Prostate gland (tissue), 2 donors: ENCODE data around the gene TBC1D2B.

Experiments used
- POLR2AphosphoS5 ChIP-seq: sonication (generic); formaldehyde crosslinking; IDR thresholded peaks from one replicate; pipeline ENCODE4 v1.6.1; 2017; ENCODE audit warnings: antibody characterized with exemption
- TF ChIP-seq, protein P1 (sequence below), 4 experiments: fragments of 200-600 bp in 2 of 4; fragments of 450-650 bp in 2 of 4; sonication (generic) in 2 of 4; IDR thresholded peaks; 1 replicate in 3 of 4; 2 replicates in 1 of 4; pipeline ENCODE4 v1.5.1; 2016 to 2019; ENCODE audit warnings: antibody characterized with exemption in 4 of 4, mild to moderate bottlenecking in 2 of 4, moderate library complexity in 2 of 4

- no peak for TF ChIP-seq POLR2AphosphoS5
- TF ChIP-seq, protein P1, sequence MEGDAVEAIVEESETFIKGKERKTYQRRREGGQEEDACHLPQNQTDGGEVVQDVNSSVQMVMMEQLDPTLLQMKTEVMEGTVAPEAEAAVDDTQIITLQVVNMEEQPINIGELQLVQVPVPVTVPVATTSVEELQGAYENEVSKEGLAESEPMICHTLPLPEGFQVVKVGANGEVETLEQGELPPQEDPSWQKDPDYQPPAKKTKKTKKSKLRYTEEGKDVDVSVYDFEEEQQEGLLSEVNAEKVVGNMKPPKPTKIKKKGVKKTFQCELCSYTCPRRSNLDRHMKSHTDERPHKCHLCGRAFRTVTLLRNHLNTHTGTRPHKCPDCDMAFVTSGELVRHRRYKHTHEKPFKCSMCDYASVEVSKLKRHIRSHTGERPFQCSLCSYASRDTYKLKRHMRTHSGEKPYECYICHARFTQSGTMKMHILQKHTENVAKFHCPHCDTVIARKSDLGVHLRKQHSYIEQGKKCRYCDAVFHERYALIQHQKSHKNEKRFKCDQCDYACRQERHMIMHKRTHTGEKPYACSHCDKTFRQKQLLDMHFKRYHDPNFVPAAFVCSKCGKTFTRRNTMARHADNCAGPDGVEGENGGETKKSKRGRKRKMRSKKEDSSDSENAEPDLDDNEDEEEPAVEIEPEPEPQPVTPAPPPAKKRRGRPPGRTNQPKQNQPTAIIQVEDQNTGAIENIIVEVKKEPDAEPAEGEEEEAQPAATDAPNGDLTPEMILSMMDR (IDR thresholded peaks at IDR 0.05) = no peak
Observed at GRCh38 chr15:78057803-78058202, 19.7 kb downstream of the TBC1D2B start.
